Epithelial cell of esophagus (primary cell): ENCODE results near the gene TRIP11.

Experiments used
- DNase-seq: peaks from one replicate; pipeline ENCODE4 v3.0.0; 2010; ENCODE audit warnings: low read depth
- H3K4me3 ChIP-seq: 2 replicates; pipeline ENCODE4 v1.5.1; 2011; ENCODE audit warnings: mild to moderate bottlenecking, low read length, control low read depth
- CTCF ChIP-seq: IDR thresholded peaks from 2 replicates; pipeline ENCODE4 v1.5.1; 2011; ENCODE audit warnings: low read depth, mild to moderate bottlenecking, low read length, control low read depth, inconsistent platforms; ENCODE audit not compliant: insufficient read depth; ENCODE audit errors: missing control alignments

The TRIP11 gene

GRCh38 chr14:91942946-91943345, 96.9 kb downstream of the TRIP11 start:
- H3K4me3 ChIP-seq = no peak overlapping the region
- no peak for TF ChIP-seq CTCF
- DNase-seq = no peak

GRCh38 chr14:91942128-91942527, 97.7 kb downstream of the TRIP11 start:
- H3K4me3 ChIP-seq = no peak overlapping the region
- TF ChIP-seq CTCF = no peak
- DNase-seq = no peak

DNA sequence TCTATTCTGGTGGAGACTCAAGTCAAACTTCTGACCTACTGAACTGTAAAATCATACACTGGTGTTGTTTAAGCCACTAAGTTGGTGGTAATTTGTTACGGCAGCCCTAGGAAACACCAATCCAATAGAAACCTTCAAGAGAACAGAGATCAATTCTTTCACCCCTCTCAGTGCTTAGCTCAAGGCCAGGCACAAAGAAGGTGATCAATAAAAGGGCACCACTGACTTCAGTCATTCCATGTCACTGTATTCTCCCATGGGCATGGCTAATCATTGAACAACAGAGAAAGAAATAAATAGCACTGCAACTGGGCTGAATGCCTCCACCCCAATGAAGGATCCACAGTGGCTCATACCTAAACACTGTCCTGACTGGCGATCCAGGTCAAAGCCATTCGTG, 99.7 kb downstream of the TRIP11 start:
- DNase-seq = no peak
- H3K4me3 ChIP-seq = no peak overlapping the region
- no peak for TF ChIP-seq CTCF

DNA sequence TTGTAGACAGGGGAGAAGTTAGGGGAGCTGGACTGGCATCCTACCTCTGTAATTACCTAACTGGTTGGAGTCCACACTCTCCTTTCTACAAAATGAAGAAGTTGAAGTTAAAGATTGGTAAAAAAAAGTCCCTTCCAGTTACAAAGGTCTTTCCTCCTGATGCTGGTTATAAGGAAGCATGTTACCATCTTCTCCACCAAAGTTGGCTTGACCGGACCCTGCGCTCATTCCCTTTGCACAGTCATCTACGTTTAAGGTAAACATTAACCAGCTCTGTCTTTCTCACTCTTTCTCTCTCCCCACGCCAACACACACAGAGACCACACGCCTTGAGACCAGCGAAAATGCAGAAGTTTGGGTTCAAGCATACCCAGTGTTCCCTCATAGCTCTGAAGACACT, 104.3 kb downstream of the TRIP11 start:
- no peak for TF ChIP-seq CTCF
- H3K4me3 ChIP-seq = no peak overlapping the region
- no peak for DNase-seq

DNA sequence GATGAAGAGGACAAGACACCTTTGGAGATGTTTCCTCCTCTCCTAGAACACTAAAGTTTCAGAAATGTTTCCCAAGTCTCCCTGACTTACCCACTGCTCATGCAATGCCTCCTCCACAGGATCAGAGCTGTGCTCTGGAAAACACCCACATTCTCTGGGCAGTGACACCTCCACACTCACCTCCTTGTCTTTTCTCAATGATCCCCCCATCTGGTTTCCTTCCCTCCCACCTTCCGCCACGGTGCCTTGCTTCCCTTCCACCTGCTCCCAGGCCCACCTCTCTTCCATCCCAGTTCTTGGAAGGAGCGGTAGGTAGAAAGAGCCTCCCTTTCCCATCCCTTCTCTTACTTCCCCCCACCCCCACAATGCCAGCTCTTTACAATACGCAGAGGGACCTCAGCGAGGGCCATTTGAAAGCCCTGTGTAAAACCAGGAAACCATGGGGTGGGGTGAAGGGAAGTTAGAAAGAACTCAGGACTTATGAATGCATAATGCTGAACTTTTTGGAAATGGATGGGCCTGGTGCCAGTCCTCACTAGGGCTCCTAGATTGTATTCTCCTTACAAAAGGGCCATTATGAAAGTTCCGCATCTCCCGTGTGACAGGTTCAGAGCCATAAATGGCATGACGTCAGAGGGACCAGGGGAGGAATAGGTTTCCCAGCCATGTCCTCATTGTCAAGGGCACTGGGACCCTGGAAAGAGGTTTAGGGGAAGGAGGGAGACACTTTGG, 105.1 kb downstream of the TRIP11 start:
- no peak for TF ChIP-seq CTCF
- H3K4me3 ChIP-seq = no peak overlapping the region
- DNase-seq = no peak

DNA sequence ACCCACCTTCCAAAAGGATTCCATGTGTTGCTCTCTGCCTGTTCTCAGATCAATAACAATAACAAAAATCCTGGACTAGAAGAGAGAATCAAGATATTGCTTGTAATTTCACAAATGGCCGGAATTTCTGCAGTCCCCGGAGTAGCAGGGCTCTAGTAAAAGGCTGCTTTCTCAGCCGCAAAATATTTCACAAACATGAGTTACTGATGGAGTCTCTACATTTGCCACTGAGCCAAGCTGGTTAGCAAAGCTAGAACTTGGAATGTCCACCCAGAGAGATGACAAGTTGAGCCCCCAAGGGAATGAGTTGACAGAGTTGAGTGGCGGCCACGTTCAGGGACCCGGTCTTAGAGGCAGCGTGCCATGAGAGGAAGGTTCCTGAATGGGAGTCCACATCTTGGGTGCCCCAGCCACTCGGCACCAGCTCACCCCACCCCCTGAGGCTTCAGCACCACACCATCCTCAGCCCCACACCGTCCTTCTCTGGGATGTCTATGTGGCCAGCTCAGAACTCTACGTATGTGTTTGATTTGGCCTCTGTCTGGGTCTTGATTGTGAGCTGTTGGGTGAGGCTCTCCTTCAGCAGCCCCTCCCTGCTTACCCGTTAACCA, 108.3 kb downstream of the TRIP11 start:
- no peak overlapping the region for H3K4me3 ChIP-seq
- no peak for DNase-seq
- TF ChIP-seq CTCF = no peak

DNA sequence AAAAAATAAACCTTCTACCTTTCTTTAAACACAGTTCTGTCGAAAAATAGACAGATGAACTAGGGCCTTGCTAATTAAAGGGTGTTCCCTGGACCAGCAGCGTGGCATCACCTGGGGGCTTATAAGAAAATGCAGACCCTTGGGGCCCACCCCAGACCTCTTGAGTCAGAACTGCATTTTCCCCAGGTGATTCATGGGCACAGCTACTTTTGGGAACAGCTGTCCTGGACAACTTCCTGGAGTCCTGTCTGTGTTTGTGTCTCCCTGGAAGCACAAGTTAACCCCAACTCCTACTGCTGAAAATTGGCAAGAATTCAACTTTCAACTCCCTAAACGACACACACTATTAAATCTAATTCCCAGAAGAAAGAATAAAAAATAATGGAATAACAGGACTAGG, 110.2 kb downstream of the TRIP11 start:
- peak; percentile 28 for DNase-seq
- H3K4me3 ChIP-seq = no peak overlapping the region
- TF ChIP-seq CTCF = no peak
